Osteoblast (primary cell): ENCODE results near the gene AXIN2. TPM values are rescaled to one million over a fixed set of nuclear protein-coding genes. Genes with fewer than 3 reads are reported as not detected.
"Not testable (repeated sequence)": the region's sequence is repeated elsewhere in the genome, so short reads cannot be mapped to it uniquely, and the experiment has no call there.

Experiments
- DNase-seq: peaks from one replicate; pipeline ENCODE4 v3.0.0; 2011; ENCODE audit warnings: low spot score, mixed read lengths; ENCODE audit not compliant: insufficient read length; ENCODE audit errors: missing footprints
- H2AFZ ChIP-seq: 2 replicates; pipeline ENCODE4 v1.6.0; 2011; ENCODE audit warnings: mild to moderate bottlenecking, low read length
- H3K27ac ChIP-seq: 2 replicates; pipeline ENCODE4 v1.5.1; 2011; ENCODE audit warnings: mild to moderate bottlenecking, low read depth, low read length, moderate library complexity
- H3K27me3 ChIP-seq: 2 replicates; pipeline ENCODE4 v1.6.0; 2012; ENCODE audit warnings: mild to moderate bottlenecking, control low read depth, inconsistent platforms, low read length, moderate library complexity; ENCODE audit not compliant: insufficient read depth
- H3K36me3 ChIP-seq: 2 replicates; pipeline ENCODE4 v1.5.1; 2011; ENCODE audit warnings: mild to moderate bottlenecking, low read length, control low read depth, moderate library complexity; ENCODE audit not compliant: insufficient read depth
- H3K4me1 ChIP-seq: 2 replicates; pipeline ENCODE4 v1.5.1; 2011; ENCODE audit warnings: mild to moderate bottlenecking, low read length, control low read depth, moderate library complexity; ENCODE audit not compliant: insufficient read depth
- H3K4me2 ChIP-seq: 2 replicates; pipeline ENCODE4 v1.6.0; 2011; ENCODE audit warnings: mild to moderate bottlenecking, low read length; ENCODE audit not compliant: insufficient read depth
- H3K4me3 ChIP-seq: fragments of 200-600 bp; sonication (generic); 3 replicates; pipeline ENCODE4 v1.5.1; 2012; ENCODE audit warnings: mild to moderate bottlenecking, low read length, inconsistent platforms; ENCODE audit not compliant: insufficient read depth
- H3K79me2 ChIP-seq: 2 replicates; pipeline ENCODE4 v1.6.0; 2012; ENCODE audit warnings: mild to moderate bottlenecking, low read length, control low read depth, inconsistent platforms; ENCODE audit not compliant: insufficient read depth
- H3K9me3 ChIP-seq: 2 replicates; pipeline ENCODE4 v1.5.1; 2011; ENCODE audit warnings: low read depth, low read length, control low read depth
- H4K20me1 ChIP-seq: 2 replicates; pipeline ENCODE4 v1.6.0; 2012; ENCODE audit warnings: mild to moderate bottlenecking, low read length, control low read depth; ENCODE audit not compliant: insufficient read depth
- CTCF ChIP-seq: IDR thresholded peaks from 2 replicates; pipeline ENCODE4 v1.5.1; 2011; ENCODE audit warnings: mild to moderate bottlenecking, low read depth, low read length, moderate library complexity; ENCODE audit errors: extremely low read depth
- total RNA-seq: library from RNA; depleted of rRNA; stranded (reverse); fragments of >200 nt; gene quantifications from 2 replicates; pipeline ENCODE4 v1.2.3, GENCODE V29; 2012

AXIN2 gene
- total RNA-seq, 1 donor, result 5.1 TPM

GRCh38 chr17:65529761-65530522, 31.5 kb downstream of the AXIN2 start:
- no peaks in the 10 kb centered on the region for H4K20me1 ChIP-seq
- H3K36me3 ChIP-seq, result peaks cover 3% of the 10 kb centered on the region
- H3K4me2 ChIP-seq, result no peak overlapping the region
- no peaks in the 10 kb centered on the region for H3K9me3 ChIP-seq
- no peak overlapping the region for H3K27ac ChIP-seq
- H3K4me3 ChIP-seq, result no peak overlapping the region
- no peak for TF ChIP-seq CTCF
- H2AFZ ChIP-seq, result no peak overlapping the region
- peaks cover 20% of the 10 kb centered on the region for H3K4me1 ChIP-seq
- no peaks in the 10 kb centered on the region for H3K79me2 ChIP-seq
- no peaks in the 10 kb centered on the region for H3K27me3 ChIP-seq
- DNase-seq, result peak; percentile 13

DNA sequence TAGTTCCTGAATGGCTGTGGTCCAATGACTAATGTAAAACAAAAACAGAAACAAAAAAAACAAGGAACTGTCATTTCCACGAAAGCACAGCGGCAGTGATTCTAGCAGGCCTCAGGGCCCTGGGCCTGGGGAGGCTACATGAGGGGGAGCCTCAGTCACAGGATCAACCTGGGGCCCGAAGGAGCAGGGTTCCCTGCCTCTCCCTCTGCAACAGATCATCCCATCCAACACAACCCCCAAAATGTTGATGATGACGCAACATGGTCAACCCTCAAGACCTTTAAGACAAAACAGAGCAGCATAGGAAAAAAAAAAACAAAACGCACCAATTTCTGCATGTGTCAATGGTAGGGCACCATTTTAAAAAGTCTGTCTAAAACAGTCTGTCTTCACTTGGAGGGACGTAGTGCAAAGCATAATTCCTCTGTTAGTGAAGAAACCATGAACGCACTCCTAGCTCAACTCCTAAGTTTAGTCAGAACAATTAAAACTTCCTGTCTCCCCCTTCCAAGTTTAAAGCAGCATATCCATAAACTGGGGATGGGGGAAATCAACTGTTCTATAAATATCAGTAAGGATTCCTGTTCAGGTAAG, 32.3 kb downstream of the AXIN2 start:
- Histone ChIP-seq H3K27ac (no peak overlapping the region), H4K20me1 (no peaks in the 10 kb centered on the region), H3K4me2 (no peak overlapping the region), H3K4me1 (peaks cover 20% of the 10 kb centered on the region), H3K27me3 (no peaks in the 10 kb centered on the region), H3K4me3 (no peak overlapping the region), H3K36me3 (peaks cover 3% of the 10 kb centered on the region), H2AFZ (no peak overlapping the region), H3K79me2 (no peaks in the 10 kb centered on the region), H3K9me3 (no peaks in the 10 kb centered on the region)
- DNase-seq, result peak; percentile 29
- TF ChIP-seq CTCF, result no peak

- no peaks in the 10 kb centered on the region for H4K20me1 ChIP-seq
- no peak for TF ChIP-seq CTCF
- no peak overlapping the region for H3K4me2 ChIP-seq
- no peak overlapping the region for H3K27ac ChIP-seq
- no peaks in the 10 kb centered on the region for H3K79me2 ChIP-seq
- H3K4me3 ChIP-seq, result no peak overlapping the region
- peaks cover 3% of the 10 kb centered on the region for H3K36me3 ChIP-seq
- no peak overlapping the region for H2AFZ ChIP-seq
- no peaks in the 10 kb centered on the region for H3K27me3 ChIP-seq
- peak; percentile 10 for DNase-seq
- H3K4me1 ChIP-seq, result peaks cover 20% of the 10 kb centered on the region
- H3K9me3 ChIP-seq, result no peaks in the 10 kb centered on the region
Observed at GRCh38 chr17:65527857-65528591, 33.4 kb downstream of the AXIN2 start.

DNA sequence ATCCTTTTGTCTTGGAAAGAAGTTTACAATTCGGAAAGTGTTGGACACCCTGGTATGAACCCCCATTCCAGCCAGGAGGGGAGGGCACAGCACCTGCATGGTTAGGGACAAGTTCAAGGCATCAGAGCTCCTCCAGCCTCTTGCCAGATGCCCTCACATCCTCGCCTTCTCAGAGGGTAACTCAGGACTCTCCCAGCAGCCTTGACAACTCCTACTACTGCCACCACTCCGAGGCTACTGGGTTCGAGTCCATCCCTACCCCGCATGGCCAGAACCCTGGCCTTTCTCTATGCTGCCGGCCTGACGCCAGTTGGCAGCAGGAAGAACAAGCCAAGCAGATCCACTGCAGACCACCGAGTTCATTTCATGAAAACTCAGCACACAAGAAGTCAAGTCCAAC, 34.1 kb downstream of the AXIN2 start:
- Histone ChIP-seq H3K79me2 (no peaks in the 10 kb centered on the region), H3K4me3 (no peak overlapping the region), H3K9me3 (no peaks in the 10 kb centered on the region), H3K4me2 (no peak overlapping the region), H4K20me1 (no peaks in the 10 kb centered on the region), H3K27me3 (no peaks in the 10 kb centered on the region), H2AFZ (no peak overlapping the region), H3K4me1 (peaks cover 20% of the 10 kb centered on the region), H3K36me3 (peaks cover under 1% of the 10 kb centered on the region), H3K27ac (no peak overlapping the region)
- no peak for TF ChIP-seq CTCF
- no peak for DNase-seq

DNA sequence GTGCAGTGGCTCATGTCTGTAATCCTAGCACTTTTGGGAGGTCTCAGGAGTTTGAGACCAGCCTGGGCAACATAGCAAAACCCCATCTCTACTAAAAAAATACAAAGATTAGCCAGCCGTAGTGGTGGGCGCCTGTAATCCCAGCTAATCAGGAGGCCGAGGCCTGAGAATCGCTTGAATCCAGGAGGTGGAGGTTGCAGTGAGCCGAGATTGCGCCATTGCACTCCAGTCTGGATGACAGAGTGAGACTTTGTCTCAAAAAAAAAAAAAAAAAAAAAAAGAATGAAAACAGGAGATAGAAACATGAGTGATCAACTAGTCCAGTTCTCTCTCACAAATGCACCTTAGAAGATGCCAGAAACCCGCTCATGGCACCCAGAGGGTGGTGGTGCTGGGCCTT, 34.6 kb downstream of the AXIN2 start:
- not testable (repeated sequence) for DNase-seq, H3K79me2 ChIP-seq, H3K9me3 ChIP-seq, H3K4me2 ChIP-seq, H3K36me3 ChIP-seq, H4K20me1 ChIP-seq, H2AFZ ChIP-seq, H3K27ac ChIP-seq, H3K27me3 ChIP-seq, H3K4me3 ChIP-seq
- H3K4me1 ChIP-seq, result peaks cover 15% of the 10 kb centered on the region
